Measurements from ENCODE around the gene TNRC6B. TPM values are rescaled to one million over a fixed set of nuclear protein-coding genes. Genes with fewer than 3 reads are reported as not detected.

Gene TNRC6B
- total and polyA plus RNA-seq, 2 of the 13 experiments (the other 11 are each of a cell fraction or from before 2014, with no cell fraction given) = 8.9 to 13.2 TPM

DNA sequence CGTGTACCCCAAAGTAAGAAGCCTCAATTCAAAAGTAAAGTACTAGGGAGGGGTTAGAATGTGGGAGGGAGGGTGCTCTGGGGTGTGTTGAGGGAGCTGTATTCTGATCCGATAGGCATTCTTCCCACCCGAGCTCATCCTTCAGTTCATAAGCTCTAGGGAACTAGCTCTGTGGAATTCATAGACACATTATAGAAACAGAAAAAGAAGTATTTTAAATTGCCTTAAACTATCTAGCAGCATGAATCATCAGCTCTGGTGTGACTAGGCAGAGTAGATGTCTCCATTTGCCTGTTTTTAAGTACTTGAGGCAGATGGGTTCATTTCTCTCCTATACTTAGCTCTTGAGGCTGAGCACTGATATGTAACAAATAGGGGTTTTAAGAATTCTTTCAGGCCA, 185.3 kb downstream of the TNRC6B start:
- in situ Hi-C loops (cut with HindIII; ENCODE audit: extremely low pct_ligation_motif_present, low pct_unique_long_range_greater_than_20kb) = no loop called here
- no peak for FAIRE-seq
- POLR2A ChIA-PET = no interaction called here

GRCh38 chr22:40364431-40364830, 186.7 kb downstream of the TNRC6B start:
- H3K4me3 ChIP-seq (replicated peaks in 1 of 3; ENCODE audit: insufficient read depth in 1 of 3, low read depth in 2 of 3, low read length in 3 of 3) = no peak overlapping the region
- 100% methylated on average over 1 of the region's 1 CpG for whole genome bisulfite sequencing (ENCODE audit: low lambda C conversion rate)
- no TSS peak for BruUV-seq (replicated peaks)
- no peak for ATAC-seq
- no peak for FAIRE-seq
- H3K27ac ChIP-seq (ENCODE audit: extremely low read length, insufficient read depth, low read length) = no peak overlapping the region
- no peaks in the 10 kb centered on the region for H3K27me3 ChIP-seq (ENCODE audit: control insufficient read depth in 1 of 2, insufficient read depth in 2 of 2, low read length in 2 of 2)
- H2AFZ ChIP-seq (ENCODE audit: low read length) = no peak overlapping the region
- H4K20me1 ChIP-seq (ENCODE audit: insufficient read depth, low read length) = no peaks in the 10 kb centered on the region
- no peaks in the 10 kb centered on the region for H3K4me1 ChIP-seq (ENCODE audit: insufficient read depth, low read length)
- H3K79me2 ChIP-seq (ENCODE audit: insufficient read depth, low read length) = no peaks in the 10 kb centered on the region
- POLR2A ChIA-PET = no interaction called here
- in situ Hi-C loops (cut with HindIII; ENCODE audit: extremely low pct_ligation_motif_present, low pct_unique_long_range_greater_than_20kb) = no loop called here
- H3K4me2 ChIP-seq (ENCODE audit: low read depth, low read length) = no peak overlapping the region
- H3K36me3 ChIP-seq (replicated peaks in 1 of 2; ENCODE audit: control insufficient read depth in 1 of 2, insufficient read depth in 2 of 2, low read length in 2 of 2) = peaks cover 43 to 86% of the 10 kb centered on the region in 2 experiments
- CTCF ChIA-PET (ENCODE audit: low intra/inter-chr PET ratio, low total read pairs) = no interaction called here
- no peaks in the 10 kb centered on the region for H3K9me3 ChIP-seq (ENCODE audit: low read length)
- no peak for DNase-seq (ENCODE audit: low spot score)
- intact Hi-C loops (cut with micrococcal nuclease; ENCODE audit: unreplicated experiment) = no loop called here
- H3K9ac ChIP-seq (ENCODE audit: insufficient read depth, low read depth, low read length) = no peak overlapping the region
- TF ChIP-seq SNAPC4 (CRISPR knock-in tag; IDR thresholded peaks at IDR 0.05) (no peak), GLI4 (CRISPR knock-in tag; IDR thresholded peaks at IDR 0.05; ENCODE audit: borderline replicate concordance) (no peak), TOPORS (CRISPR knock-in tag; IDR thresholded peaks at IDR 0.05) (no peak), BRCA1 (CRISPR knock-in tag; IDR thresholded peaks at IDR 0.05) (no peak), ZNF660 (CRISPR knock-in tag; IDR thresholded peaks at IDR 0.05; ENCODE audit: borderline replicate concordance, low read depth) (no peak), PCBP2 (optimal IDR thresholded peaks at IDR 0.05; ENCODE audit: low read depth, low read length, poor library complexity, severe bottlenecking) (no peak), PLRG1 (conservative IDR thresholded peaks at IDR 0.05) (no peak), ZFX (CRISPR knock-in tag; IDR thresholded peaks at IDR 0.05; ENCODE audit: low read depth) (no peak)

More for the DNA sequence above, 185.3 kb downstream of the TNRC6B start:
- Histone ChIP-seq H3K36me3 (replicated peaks in 1 of 2; ENCODE audit: control insufficient read depth in 1 of 2, insufficient read depth in 2 of 2, low read length in 2 of 2) (peaks cover 49 to 95% of the 10 kb centered on the region in 2 experiments), H3K9me3 (ENCODE audit: low read length) (no peaks in the 10 kb centered on the region), H3K4me1 (ENCODE audit: insufficient read depth, low read length) (no peaks in the 10 kb centered on the region), H3K27ac (ENCODE audit: extremely low read length, insufficient read depth, low read length) (no peak overlapping the region), H3K9ac (ENCODE audit: insufficient read depth, low read depth, low read length) (no peak overlapping the region), H3K79me2 (ENCODE audit: insufficient read depth, low read length) (no peaks in the 10 kb centered on the region), H4K20me1 (ENCODE audit: insufficient read depth, low read length) (no peaks in the 10 kb centered on the region), H3K4me3 (replicated peaks in 1 of 3; ENCODE audit: insufficient read depth in 1 of 3, low read depth in 2 of 3, low read length in 3 of 3) (no peak overlapping the region), H2AFZ (ENCODE audit: low read length) (no peak overlapping the region), H3K4me2 (ENCODE audit: low read depth, low read length) (no peak overlapping the region), H3K27me3 (ENCODE audit: control insufficient read depth in 1 of 2, insufficient read depth in 2 of 2, low read length in 2 of 2) (no peaks in the 10 kb centered on the region)
- no TSS peak for BruUV-seq (replicated peaks)
- no peak for DNase-seq (ENCODE audit: low spot score)
- 100% methylated on average over 3 of the region's 3 CpGs for WGBS (ENCODE audit: low lambda C conversion rate)
- intact Hi-C loops (cut with micrococcal nuclease; ENCODE audit: unreplicated experiment) = no loop called here
- TF ChIP-seq ZNF432 (CRISPR knock-in tag; IDR thresholded peaks at IDR 0.05; ENCODE audit: borderline replicate concordance) (no peak), ZNF761 (CRISPR knock-in tag; conservative IDR thresholded peaks at IDR 0.05) (no peak), ZNF563 (CRISPR knock-in tag; IDR thresholded peaks at IDR 0.05) (no peak), SMARCE1 (IDR thresholded peaks at IDR 0.05; ENCODE audit: borderline replicate concordance) (no peak), ZNF382 (CRISPR knock-in tag; IDR thresholded peaks at IDR 0.05; ENCODE audit: borderline replicate concordance) (no peak), ZNF775 (CRISPR knock-in tag; IDR thresholded peaks at IDR 0.05; ENCODE audit: borderline replicate concordance) (no peak), REPIN1 (CRISPR knock-in tag; IDR thresholded peaks at IDR 0.05; ENCODE audit: borderline replicate concordance, low read depth) (no peak), IKZF4 (CRISPR knock-in tag; IDR thresholded peaks at IDR 0.05; ENCODE audit: borderline replicate concordance, low read depth, not compliant biosample characterization) (no peak), PHF8 (CRISPR knock-in tag; IDR thresholded peaks at IDR 0.05) (no peak), MED1 (CRISPR knock-in tag; IDR thresholded peaks at IDR 0.05) (no peak)
- TF ChIP-seq, protein P1, sequence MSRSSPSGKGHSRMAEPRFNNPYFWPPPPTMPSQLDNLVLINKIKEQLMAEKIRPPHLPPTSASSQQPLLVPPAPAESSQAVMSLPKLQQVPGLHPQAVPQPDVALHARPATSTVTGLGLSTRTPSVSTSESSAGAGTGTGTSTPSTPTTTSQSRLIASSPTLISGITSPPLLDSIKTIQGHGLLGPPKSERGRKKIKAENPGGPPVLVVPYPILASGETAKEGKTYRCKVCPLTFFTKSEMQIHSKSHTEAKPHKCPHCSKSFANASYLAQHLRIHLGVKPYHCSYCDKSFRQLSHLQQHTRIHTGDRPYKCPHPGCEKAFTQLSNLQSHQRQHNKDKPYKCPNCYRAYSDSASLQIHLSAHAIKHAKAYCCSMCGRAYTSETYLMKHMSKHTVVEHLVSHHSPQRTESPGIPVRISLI (CRISPR knock-in tag; IDR thresholded peaks at IDR 0.05; ENCODE audit: borderline replicate concordance) = no peak
- CTCF ChIA-PET (ENCODE audit: low intra/inter-chr PET ratio, low total read pairs) = no interaction called here
- no peak for ATAC-seq
